Measurements from ENCODE around the gene CLIP1.

Gene CLIP1

GRCh38 chr12:122303068-122303467 is 119.4 kb downstream of the CLIP1 start:
- Histone ChIP-seq H3K4me3 (replicated peaks; ENCODE audit: insufficient read depth, low read length) (no peak overlapping the region), H3K27me3 (ENCODE audit: insufficient read depth, poor library complexity, severe bottlenecking) (no peaks in the 10 kb centered on the region), H3K27ac (replicated peaks) (no peak overlapping the region)

GRCh38 chr12:122298071-122298748 is 124.3 kb downstream of the CLIP1 start:
- no peak for TF ChIP-seq REST (IDR thresholded peaks at IDR 0.05; ENCODE audit: insufficient replicate concordance, low read depth)
- no peak for TF ChIP-seq POLR2AphosphoS5 (IDR thresholded peaks at IDR 0.05; ENCODE audit: low read depth)
- no peak for TF ChIP-seq CTCF (IDR thresholded peaks at IDR 0.05; ENCODE audit: insufficient read depth, low read length)
- TF ChIP-seq GABPA (IDR thresholded peaks at IDR 0.05; ENCODE audit: low read depth) = no peak
- TF ChIP-seq SPI1 (IDR thresholded peaks at IDR 0.05; ENCODE audit: borderline replicate concordance, low read depth) = no peak
- Histone ChIP-seq H3K27ac (replicated peaks) (no peak overlapping the region), H3K4me3 (replicated peaks; ENCODE audit: insufficient read depth, low read length) (no peak overlapping the region), H3K27me3 (ENCODE audit: insufficient read depth, poor library complexity, severe bottlenecking) (no peaks in the 10 kb centered on the region)
- no peak for DNase-seq (ENCODE audit: low read depth in 1 of 2, low spot score in 1 of 2)

More at GRCh38 chr12:122303068-122303467, 119.4 kb downstream of the CLIP1 start:
- DNase-seq (ENCODE audit: low read depth in 1 of 2, low spot score in 1 of 2) = no peak
- no peak for TF ChIP-seq CTCF (IDR thresholded peaks at IDR 0.05; ENCODE audit: insufficient read depth, low read length)
- TF ChIP-seq GABPA (IDR thresholded peaks at IDR 0.05; ENCODE audit: low read depth) = no peak
- TF ChIP-seq REST (IDR thresholded peaks at IDR 0.05; ENCODE audit: insufficient replicate concordance, low read depth) = no peak
- no peak for TF ChIP-seq SPI1 (IDR thresholded peaks at IDR 0.05; ENCODE audit: borderline replicate concordance, low read depth)
- no peak for TF ChIP-seq POLR2AphosphoS5 (IDR thresholded peaks at IDR 0.05; ENCODE audit: low read depth)

GRCh38 chr12:122297494-122297893 is 125.0 kb downstream of the CLIP1 start:
- H3K27ac ChIP-seq (replicated peaks) = no peak overlapping the region; the same call in 1 of the 2 replicates
- peak in 1 of 2 experiments; percentile 9 for DNase-seq (ENCODE audit: low read depth in 1 of 2, low spot score in 1 of 2)
- H3K27me3 ChIP-seq (ENCODE audit: insufficient read depth, poor library complexity, severe bottlenecking) = no peaks in the 10 kb centered on the region
- TF ChIP-seq POLR2AphosphoS5 (IDR thresholded peaks at IDR 0.05; ENCODE audit: low read depth) (no peak), SPI1 (IDR thresholded peaks at IDR 0.05; ENCODE audit: borderline replicate concordance, low read depth) (peak; percentile 61; the same call in 1 of the 2 replicates), REST (IDR thresholded peaks at IDR 0.05; ENCODE audit: insufficient replicate concordance, low read depth) (no peak)
- no peak overlapping the region for H3K4me3 ChIP-seq (replicated peaks; ENCODE audit: insufficient read depth, low read length)
